Measurements from ENCODE around the gene RFK. TPM values are rescaled to one million over a fixed set of nuclear protein-coding genes. Genes with fewer than 3 reads are reported as not detected.

RFK gene
- total RNA-seq (10 to 100 TPM; 20.1 to 23.0 TPM), polyA plus RNA-seq (10 to 100 TPM; 13.2 to 13.7 TPM)

GRCh38 chr9:76394195-76394959 is at the start of gene RFK:
RFK (minus strand) TSS chr9:76394426; CDS start chr9:76394171, 255 bp downstream.
- Histone ChIP-seq H3K36me3 (ENCODE audit: control insufficient read depth in 4 of 4, insufficient read depth in 3 of 4, low read depth in 1 of 4, low read length in 3 of 4) (no peaks in the 10 kb centered on the region), H3K9ac (ENCODE audit: low read depth in 1 of 2, low read length in 2 of 2) (peak within 1 kb of the TSS; percentile 90 to 96), H3K27ac (ENCODE audit: low read depth in 1 of 2, low read length in 2 of 2) (peak within 1 kb of the TSS; percentile 96 to 98), H3K4me3 (ENCODE audit: low read depth in 1 of 3, low read length in 3 of 3) (peak within 1 kb of the TSS; percentile 68 to 99 (median 98)), H3K9me3 (ENCODE audit: control insufficient read depth in 4 of 4, low read length in 3 of 4) (no peaks in the 10 kb centered on the region), H3K27me3 (ENCODE audit: control insufficient read depth in 4 of 4, insufficient read depth in 4 of 4, low read length in 3 of 4) (no peaks in the 10 kb centered on the region), H3K4me1 (ENCODE audit: control insufficient read depth in 4 of 4, insufficient read depth in 4 of 4, low read length in 3 of 4) (peaks cover 6 to 15% (median 10%) of the 10 kb centered on the region in 4 donors)
- TF ChIP-seq ATF3 (IDR thresholded peaks at IDR 0.05) (peak; percentile 4), CTCF (IDR thresholded peaks at IDR 0.05; ENCODE audit: low read depth, low read length, missing input control) (peak; percentile 35), JUND (IDR thresholded peaks at IDR 0.05) (no peak), RAD21 (IDR thresholded peaks at IDR 0.05) (peak; percentile 52 to 66), YY1 (IDR thresholded peaks at IDR 0.05) (peak; percentile 81), FOXA2 (IDR thresholded peaks at IDR 0.05) (no peak)
- under 1% methylated on average over 81 of the region's 81 CpGs for WGBS
- peak; percentile 98 for DNase-seq (ENCODE audit: low spot score)

DNA sequence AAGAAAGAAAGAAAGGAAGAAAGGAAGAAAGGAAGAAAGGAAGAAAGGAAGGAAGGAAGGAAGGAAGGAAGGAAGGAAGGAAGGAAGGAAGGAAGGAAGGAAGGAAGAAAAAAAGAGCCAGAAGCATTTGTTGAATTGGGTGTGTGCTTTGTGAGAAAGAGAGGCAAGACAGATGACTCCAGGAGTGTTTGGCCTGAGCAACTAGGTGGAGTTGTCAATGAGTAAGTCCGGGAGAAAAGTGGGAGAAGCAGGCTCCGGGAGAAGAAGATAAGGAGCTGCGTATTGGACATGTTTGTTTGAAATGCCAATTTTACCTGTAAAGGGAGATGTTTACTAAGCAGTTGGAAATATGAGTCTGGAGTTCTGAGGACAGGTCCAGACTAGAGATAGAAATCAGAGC is 49.7 kb upstream of the RFK start:
- no peak for DNase-seq (ENCODE audit: low spot score)
- no peak overlapping the region for H3K4me3 ChIP-seq (ENCODE audit: low read depth in 1 of 3, low read length in 3 of 3)
- 88% methylated on average over 3 of the region's 3 CpGs for WGBS
- H3K36me3 ChIP-seq (ENCODE audit: control insufficient read depth in 4 of 4, insufficient read depth in 3 of 4, low read depth in 1 of 4, low read length in 3 of 4) = no peaks in the 10 kb centered on the region
- H3K4me1 ChIP-seq (ENCODE audit: control insufficient read depth in 4 of 4, insufficient read depth in 4 of 4, low read length in 3 of 4) = no peaks in the 10 kb centered on the region
- no peaks in the 10 kb centered on the region for H3K9me3 ChIP-seq (ENCODE audit: control insufficient read depth in 4 of 4, low read length in 3 of 4)
- no peaks in the 10 kb centered on the region for H3K27me3 ChIP-seq (ENCODE audit: control insufficient read depth in 4 of 4, insufficient read depth in 4 of 4, low read length in 3 of 4)
- no peak overlapping the region for H3K9ac ChIP-seq (ENCODE audit: low read depth in 1 of 2, low read length in 2 of 2)
- no peak for TF ChIP-seq FOXA1 (IDR thresholded peaks at IDR 0.05)
- no peak for TF ChIP-seq MAX (IDR thresholded peaks at IDR 0.05)
- TF ChIP-seq RAD21 (IDR thresholded peaks at IDR 0.05) = no peak
- no peak for TF ChIP-seq HNF4A (conservative IDR thresholded peaks at IDR 0.05)
- no peak for TF ChIP-seq HNF4G (IDR thresholded peaks at IDR 0.05)
- no peak for TF ChIP-seq YY1 (IDR thresholded peaks at IDR 0.05)
- no peak for TF ChIP-seq GABPA (IDR thresholded peaks at IDR 0.05 in 1 of 2, conservative IDR thresholded peaks at IDR 0.05 in 1 of 2)
- TF ChIP-seq, protein P1, sequence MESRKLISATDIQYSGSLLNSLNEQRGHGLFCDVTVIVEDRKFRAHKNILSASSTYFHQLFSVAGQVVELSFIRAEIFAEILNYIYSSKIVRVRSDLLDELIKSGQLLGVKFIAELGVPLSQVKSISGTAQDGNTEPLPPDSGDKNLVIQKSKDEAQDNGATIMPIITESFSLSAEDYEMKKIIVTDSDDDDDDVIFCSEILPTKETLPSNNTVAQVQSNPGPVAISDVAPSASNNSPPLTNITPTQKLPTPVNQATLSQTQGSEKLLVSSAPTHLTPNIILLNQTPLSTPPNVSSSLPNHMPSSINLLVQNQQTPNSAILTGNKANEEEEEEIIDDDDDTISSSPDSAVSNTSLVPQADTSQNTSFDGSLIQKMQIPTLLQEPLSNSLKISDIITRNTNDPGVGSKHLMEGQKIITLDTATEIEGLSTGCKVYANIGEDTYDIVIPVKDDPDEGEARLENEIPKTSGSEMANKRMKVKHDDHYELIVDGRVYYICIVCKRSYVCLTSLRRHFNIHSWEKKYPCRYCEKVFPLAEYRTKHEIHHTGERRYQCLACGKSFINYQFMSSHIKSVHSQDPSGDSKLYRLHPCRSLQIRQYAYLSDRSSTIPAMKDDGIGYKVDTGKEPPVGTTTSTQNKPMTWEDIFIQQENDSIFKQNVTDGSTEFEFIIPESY (IDR thresholded peaks at IDR 0.05) = no peak
- no peak for TF ChIP-seq FOXA2 (IDR thresholded peaks at IDR 0.05)
- no peak for TF ChIP-seq EGR1 (IDR thresholded peaks at IDR 0.05; ENCODE audit: low read depth in 2 of 2)
- TF ChIP-seq ATF3 (IDR thresholded peaks at IDR 0.05) = no peak
- TF ChIP-seq SP1 (IDR thresholded peaks at IDR 0.05) = no peak
- TF ChIP-seq, protein P2, sequence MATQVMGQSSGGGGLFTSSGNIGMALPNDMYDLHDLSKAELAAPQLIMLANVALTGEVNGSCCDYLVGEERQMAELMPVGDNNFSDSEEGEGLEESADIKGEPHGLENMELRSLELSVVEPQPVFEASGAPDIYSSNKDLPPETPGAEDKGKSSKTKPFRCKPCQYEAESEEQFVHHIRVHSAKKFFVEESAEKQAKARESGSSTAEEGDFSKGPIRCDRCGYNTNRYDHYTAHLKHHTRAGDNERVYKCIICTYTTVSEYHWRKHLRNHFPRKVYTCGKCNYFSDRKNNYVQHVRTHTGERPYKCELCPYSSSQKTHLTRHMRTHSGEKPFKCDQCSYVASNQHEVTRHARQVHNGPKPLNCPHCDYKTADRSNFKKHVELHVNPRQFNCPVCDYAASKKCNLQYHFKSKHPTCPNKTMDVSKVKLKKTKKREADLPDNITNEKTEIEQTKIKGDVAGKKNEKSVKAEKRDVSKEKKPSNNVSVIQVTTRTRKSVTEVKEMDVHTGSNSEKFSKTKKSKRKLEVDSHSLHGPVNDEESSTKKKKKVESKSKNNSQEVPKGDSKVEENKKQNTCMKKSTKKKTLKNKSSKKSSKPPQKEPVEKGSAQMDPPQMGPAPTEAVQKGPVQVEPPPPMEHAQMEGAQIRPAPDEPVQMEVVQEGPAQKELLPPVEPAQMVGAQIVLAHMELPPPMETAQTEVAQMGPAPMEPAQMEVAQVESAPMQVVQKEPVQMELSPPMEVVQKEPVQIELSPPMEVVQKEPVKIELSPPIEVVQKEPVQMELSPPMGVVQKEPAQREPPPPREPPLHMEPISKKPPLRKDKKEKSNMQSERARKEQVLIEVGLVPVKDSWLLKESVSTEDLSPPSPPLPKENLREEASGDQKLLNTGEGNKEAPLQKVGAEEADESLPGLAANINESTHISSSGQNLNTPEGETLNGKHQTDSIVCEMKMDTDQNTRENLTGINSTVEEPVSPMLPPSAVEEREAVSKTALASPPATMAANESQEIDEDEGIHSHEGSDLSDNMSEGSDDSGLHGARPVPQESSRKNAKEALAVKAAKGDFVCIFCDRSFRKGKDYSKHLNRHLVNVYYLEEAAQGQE (IDR thresholded peaks at IDR 0.05) = no peak
- no peak for TF ChIP-seq RXRA (IDR thresholded peaks at IDR 0.05)
- TF ChIP-seq JUND (IDR thresholded peaks at IDR 0.05) = no peak
- TF ChIP-seq NR2F2 (IDR thresholded peaks at IDR 0.05) = no peak
- no peak for TF ChIP-seq TAF1 (conservative IDR thresholded peaks at IDR 0.05)
- no peak for TF ChIP-seq CTCF (IDR thresholded peaks at IDR 0.05; ENCODE audit: low read depth, low read length, missing input control)
- H3K27ac ChIP-seq (ENCODE audit: low read depth in 1 of 2, low read length in 2 of 2) = no peak overlapping the region
